ENCODE data around the gene SPINT2.

Gene SPINT2

GRCh38 chr19:38270587-38271167 is 6.3 kb downstream of the SPINT2 start:
- DNase-seq, result no peak

GRCh38 chr19:38273499-38273898 is 9.1 kb downstream of the SPINT2 start:
- DNase-seq, result no peak

GRCh38 chr19:38274739-38275138 is 10.4 kb downstream of the SPINT2 start:
- no peak for DNase-seq

- DNase-seq, result no peak
Measured at GRCh38 chr19:38276942-38277517, 12.7 kb downstream of the SPINT2 start.

GRCh38 chr19:38277549-38277948 is 13.2 kb downstream of the SPINT2 start:
- DNase-seq, result no peak

DNA sequence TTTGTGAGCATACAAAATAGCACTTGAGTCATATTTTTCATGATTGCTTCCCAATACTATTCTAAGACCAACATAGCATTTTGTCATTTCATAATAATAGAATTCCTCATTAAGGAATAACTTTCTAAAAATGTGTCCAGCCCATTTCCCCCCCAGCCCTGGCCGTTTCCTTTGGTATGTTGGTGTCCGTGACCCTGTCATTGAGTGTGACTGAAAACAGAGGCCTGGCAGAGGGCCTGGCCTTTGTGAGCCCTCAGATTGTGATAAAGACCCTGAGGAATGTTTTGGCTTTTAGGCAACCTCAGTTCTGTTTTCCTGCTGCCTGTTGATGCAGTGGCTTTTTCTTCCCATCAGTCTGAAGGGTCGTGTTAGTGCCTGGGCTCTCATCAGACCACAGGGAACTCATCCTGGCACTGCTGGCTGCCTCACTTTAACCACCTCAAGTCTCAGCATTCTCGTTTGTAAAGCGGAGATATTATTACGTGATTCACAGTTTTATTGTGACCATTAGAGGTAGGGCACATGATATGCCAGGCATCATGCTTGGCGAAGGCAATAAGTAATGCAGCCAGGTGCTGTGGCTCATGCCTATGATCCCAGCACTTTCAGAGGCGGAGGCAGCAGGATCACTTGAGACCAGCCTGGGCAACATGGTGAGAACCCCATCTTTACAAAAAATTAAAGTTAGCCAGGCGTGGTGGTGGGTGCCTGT is 13.8 kb downstream of the SPINT2 start:
- DNase-seq, result no peak

DNA sequence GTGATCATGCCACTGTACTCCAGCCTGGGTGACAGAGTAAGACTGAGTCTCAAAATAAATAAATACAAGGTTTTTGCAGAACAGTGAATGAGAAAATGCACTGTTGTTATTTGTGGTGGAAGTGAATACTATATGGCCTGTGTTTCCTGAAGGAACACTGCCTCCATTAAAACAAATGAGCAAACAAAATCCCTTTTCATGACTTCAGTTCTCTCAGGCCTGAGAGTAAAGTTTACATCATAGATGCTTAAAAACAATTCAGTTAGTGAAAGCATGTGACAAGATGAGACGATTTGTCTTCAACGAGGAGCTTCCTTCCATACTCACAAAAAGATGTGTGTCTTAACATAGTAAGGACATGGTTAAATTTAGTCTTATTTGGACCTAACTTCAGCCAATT is 14.4 kb downstream of the SPINT2 start:
- no peak for DNase-seq

GRCh38 chr19:38280030-38280921 is 15.9 kb downstream of the SPINT2 start:
- no peak for DNase-seq

DNA sequence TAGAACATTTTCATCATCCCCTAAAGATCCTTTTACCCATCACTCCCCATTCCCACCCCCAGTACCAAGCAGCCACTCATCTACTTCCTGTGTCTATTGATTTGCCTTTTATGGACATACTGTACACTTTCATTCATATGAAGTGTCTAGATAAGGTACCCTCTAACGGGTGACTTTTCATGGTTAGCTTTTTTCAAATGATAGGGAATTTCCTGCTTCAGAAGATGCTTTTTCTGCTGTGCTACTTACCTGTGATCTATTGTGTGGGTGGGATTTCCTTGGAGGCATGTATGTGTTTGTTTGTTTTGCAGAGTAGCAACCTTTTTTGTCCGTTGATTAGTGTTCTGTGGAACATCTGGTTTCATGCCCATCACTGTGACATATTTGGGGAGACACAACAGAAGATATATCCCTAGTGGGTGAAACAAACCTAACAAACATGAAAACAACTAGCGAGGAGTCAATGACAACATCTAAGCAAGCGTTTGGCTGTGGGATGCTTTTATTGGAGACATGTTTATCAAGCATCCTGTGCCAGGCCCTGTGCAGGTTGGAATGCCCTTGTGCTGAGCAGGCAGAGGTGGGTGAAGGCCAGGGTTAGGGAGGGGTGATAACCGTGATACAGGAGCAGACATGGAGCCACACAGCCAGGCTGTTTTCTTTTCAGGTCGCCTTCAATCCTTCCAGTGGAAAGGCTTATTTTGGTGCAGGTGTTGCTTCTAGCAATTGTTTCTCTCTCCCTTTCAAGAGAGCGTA is 17.6 kb downstream of the SPINT2 start:
- no peak for DNase-seq

DNA sequence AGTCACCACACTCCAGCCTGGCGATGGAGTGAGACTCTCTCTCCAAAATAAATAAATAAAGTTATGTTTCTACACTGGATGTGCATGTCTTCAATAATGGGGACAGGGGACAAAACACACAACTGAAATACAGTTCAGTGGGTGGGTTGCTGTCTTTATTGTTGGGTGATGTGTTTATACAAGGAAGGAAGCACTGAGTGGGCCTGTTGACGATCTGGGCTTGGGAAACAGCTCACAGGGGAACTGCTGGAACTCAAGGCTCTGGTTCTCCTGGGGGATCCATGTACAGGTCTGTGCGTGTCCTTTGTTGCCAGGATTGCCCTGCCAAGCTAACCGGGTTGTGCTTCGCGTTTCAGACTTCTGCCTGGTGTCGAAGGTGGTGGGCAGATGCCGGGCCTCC is 18.9 kb downstream of the SPINT2 start:
- DNase-seq, result no peak

- no peak for DNase-seq
Measured at GRCh38 chr19:38284422-38284821, 20.0 kb downstream of the SPINT2 start.

DNA sequence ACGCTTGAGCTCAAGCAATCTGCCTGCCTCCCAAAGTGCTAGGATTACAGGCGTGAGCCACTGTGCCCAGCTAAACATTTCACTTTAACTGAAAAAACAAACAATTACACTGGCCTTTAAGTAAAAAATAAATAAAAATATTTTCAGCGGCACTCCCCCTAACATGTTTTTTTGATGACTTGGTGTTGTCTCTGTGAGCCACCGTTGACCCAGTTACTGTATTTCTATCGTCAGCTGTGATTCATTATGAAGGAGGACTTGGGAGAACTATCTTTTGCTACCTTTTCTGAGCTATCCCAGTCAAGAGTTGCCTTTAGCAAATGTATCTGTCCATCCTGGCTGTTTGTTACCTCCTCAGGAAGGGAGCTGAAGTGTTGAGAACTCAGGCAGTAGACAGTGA is 21.2 kb downstream of the SPINT2 start:
- DNase-seq, result no peak

GRCh38 chr19:38287604-38288003 is 23.2 kb downstream of the SPINT2 start:
- no peak for DNase-seq

GRCh38 chr19:38288123-38288855 is 23.9 kb downstream of the SPINT2 start:
- no peak for DNase-seq

DNA sequence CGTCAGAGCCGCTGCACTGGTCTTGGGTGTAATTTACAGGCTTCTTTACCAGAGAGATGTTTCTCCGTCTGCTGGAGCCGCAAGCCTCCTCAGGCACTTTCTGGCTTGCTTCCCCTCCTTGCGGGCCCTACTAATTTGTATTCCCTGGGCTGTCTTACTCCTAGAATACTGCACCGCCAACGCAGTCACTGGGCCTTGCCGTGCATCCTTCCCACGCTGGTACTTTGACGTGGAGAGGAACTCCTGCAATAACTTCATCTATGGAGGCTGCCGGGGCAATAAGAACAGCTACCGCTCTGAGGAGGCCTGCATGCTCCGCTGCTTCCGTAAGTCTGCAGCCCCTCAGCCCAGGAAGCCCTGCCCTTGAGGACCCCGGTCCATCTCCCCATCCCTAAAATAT is 25.6 kb downstream of the SPINT2 start:
- DNase-seq, result no peak

GRCh38 chr19:38290631-38291147 is 26.3 kb downstream of the SPINT2 start:
- DNase-seq, result no peak

- no peak for DNase-seq
Measured at GRCh38 chr19:38291855-38292254, 27.5 kb downstream of the SPINT2 start.

- no peak for DNase-seq
Measured at GRCh38 chr19:38293281-38293680, 28.9 kb downstream of the SPINT2 start.

DNA sequence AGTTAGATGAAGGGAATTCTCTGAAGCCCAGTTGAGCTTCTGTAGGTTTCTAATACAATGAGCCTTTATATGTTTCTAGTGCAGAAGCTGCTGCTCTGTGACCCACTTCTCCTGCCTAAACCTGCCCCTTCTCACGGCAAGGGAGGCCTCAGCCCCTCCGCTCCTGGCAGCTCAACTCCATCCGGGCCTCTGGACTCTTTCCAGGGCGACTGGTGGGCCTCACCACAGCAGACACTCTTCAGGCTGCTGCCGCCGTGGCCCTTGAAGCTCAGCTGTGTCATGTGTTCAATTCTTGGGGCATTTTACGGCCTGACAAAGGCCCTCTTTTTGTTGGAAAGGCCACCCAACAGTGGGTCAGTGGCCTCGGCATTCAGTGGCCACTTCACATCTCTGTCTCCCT is 29.7 kb downstream of the SPINT2 start:
- no peak for DNase-seq

GRCh38 chr19:38298821-38299680 is 34.7 kb downstream of the SPINT2 start:
- no peak for DNase-seq
